Choroid plexus epithelial cell (primary cell): ENCODE data around the gene CDH13.

Experiments
- DNase-seq: peaks from one replicate; pipeline ENCODE4 v3.0.0-alpha.2; 2010; ENCODE audit warnings: low read depth
- H3K4me3 ChIP-seq: 2 replicates; pipeline ENCODE4 v1.5.1; 2011; ENCODE audit warnings: low read depth, mild to moderate bottlenecking, control low read depth, low read length, moderate library complexity
- CTCF ChIP-seq: conservative IDR thresholded peaks from 2 replicates; pipeline ENCODE4 v1.5.1; 2011; ENCODE audit warnings: low read depth, mild to moderate bottlenecking, control low read depth, inconsistent platforms, low read length, moderate library complexity

Gene CDH13

GRCh38 chr16:83720213-83720612, 1093.4 kb downstream of the CDH13 start:
- no peak overlapping the region for H3K4me3 ChIP-seq
- no peak for DNase-seq
- no peak for TF ChIP-seq CTCF

GRCh38 chr16:83720981-83721380, 1094.2 kb downstream of the CDH13 start:
- no peak for DNase-seq
- no peak for TF ChIP-seq CTCF
- H3K4me3 ChIP-seq = no peak overlapping the region

- DNase-seq = no peak
- no peak overlapping the region for H3K4me3 ChIP-seq
- no peak for TF ChIP-seq CTCF
These were observed 1094.9 kb downstream of the CDH13 start for GRCh38 chr16:83721676-83722075.

GRCh38 chr16:83722456-83723183, 1095.9 kb downstream of the CDH13 start:
- DNase-seq = no peak
- no peak overlapping the region for H3K4me3 ChIP-seq
- no peak for TF ChIP-seq CTCF

- no peak for TF ChIP-seq CTCF
- DNase-seq = peak; percentile 9
- H3K4me3 ChIP-seq = no peak overlapping the region
These were observed 1096.5 kb downstream of the CDH13 start for GRCh38 chr16:83723244-83723643.

- no peak overlapping the region for H3K4me3 ChIP-seq
These were observed 1097.1 kb downstream of the CDH13 start for GRCh38 chr16:83723901-83724300.

More at GRCh38 chr16:83723901-83724300, 1097.1 kb downstream of the CDH13 start:
- TF ChIP-seq CTCF = no peak
- DNase-seq = no peak
